HEK293T (cell line): ENCODE measurements around the gene SSU72.

Experiments used
- ELF4 ChIP-seq: fragments of 450-650 bp; IDR thresholded peaks from 2 replicates; pipeline ENCODE4 v1.6.1; 2017; ENCODE audit warnings: antibody characterized with exemption
- L3MBTL2 ChIP-seq: fragments of 450-650 bp; conservative IDR thresholded peaks from 2 replicates; pipeline ENCODE4 v1.6.1; 2016; ENCODE audit warnings: mild to moderate bottlenecking

DNA sequence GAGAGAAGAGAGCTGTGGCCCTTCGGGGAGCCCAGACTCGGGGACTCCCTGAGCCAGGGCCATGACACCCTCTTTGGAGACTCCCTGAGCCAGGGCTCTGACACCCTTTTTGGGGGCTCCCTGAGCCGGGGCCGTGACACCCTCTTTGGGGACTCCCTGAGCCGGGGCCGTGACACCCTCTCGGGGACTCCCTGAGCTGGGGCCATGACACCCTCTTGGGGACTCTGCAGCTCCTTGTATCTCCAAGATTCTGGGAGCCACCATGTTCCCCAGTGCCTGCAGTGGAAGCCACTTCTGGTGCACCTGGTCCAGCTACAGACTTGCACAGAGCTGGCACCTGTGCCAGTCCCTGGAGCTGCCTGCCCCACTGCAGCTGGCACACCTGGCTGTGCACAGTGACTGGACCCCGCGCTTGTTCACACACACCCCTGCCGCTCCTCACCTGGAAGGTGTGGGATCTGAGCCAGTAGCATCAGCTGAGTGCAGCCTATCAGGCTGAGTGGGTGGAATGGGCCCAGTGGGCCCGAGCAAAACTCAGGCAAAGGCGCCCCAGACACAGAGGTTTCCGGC lies 3.8 kb upstream of the SSU72 start:
- no peak for TF ChIP-seq ELF4
- no peak for TF ChIP-seq L3MBTL2
